Choroid plexus epithelial cell (primary cell): ENCODE data around the gene RETREG1.

ENCODE experiments used
- DNase-seq: peaks from one replicate; pipeline ENCODE4 v3.0.0-alpha.2; 2010; ENCODE audit warnings: low read depth
- H3K4me3 ChIP-seq: 2 replicates; pipeline ENCODE4 v1.5.1; 2011; ENCODE audit warnings: low read depth, mild to moderate bottlenecking, control low read depth, low read length, moderate library complexity
- TF ChIP-seq, protein P1 (sequence below): conservative IDR thresholded peaks from 2 replicates; pipeline ENCODE4 v1.5.1; 2011; ENCODE audit warnings: low read depth, mild to moderate bottlenecking, control low read depth, inconsistent platforms, low read length, moderate library complexity

RETREG1 gene

GRCh38 chr5:16567365-16567764, 49.4 kb downstream of the RETREG1 start:
- DNase-seq = no peak
- H3K4me3 ChIP-seq = no peak overlapping the region
- TF ChIP-seq, protein P1, sequence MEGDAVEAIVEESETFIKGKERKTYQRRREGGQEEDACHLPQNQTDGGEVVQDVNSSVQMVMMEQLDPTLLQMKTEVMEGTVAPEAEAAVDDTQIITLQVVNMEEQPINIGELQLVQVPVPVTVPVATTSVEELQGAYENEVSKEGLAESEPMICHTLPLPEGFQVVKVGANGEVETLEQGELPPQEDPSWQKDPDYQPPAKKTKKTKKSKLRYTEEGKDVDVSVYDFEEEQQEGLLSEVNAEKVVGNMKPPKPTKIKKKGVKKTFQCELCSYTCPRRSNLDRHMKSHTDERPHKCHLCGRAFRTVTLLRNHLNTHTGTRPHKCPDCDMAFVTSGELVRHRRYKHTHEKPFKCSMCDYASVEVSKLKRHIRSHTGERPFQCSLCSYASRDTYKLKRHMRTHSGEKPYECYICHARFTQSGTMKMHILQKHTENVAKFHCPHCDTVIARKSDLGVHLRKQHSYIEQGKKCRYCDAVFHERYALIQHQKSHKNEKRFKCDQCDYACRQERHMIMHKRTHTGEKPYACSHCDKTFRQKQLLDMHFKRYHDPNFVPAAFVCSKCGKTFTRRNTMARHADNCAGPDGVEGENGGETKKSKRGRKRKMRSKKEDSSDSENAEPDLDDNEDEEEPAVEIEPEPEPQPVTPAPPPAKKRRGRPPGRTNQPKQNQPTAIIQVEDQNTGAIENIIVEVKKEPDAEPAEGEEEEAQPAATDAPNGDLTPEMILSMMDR = no peak

DNA sequence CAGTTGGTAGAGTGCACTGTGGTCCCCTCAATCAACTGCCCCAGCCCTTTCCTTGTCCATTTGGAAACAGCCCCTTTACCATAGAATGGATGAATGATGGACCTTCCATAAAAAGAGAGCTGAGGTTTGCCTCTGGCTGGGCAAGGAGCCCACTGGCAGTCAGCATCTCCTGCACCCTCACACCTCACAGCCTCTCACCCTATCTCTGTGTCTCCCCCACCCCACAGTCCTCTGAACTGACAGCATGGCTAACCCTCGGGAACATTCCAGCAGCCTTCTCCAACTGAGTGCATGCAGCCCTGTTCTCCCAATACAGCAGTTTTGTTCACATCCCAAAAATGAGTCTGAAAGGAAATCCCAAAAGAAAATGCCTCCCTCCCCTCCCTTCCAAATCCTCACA, 51.7 kb downstream of the RETREG1 start:
- no peak for DNase-seq

GRCh38 chr5:16564248-16564867, 52.4 kb downstream of the RETREG1 start:
- TF ChIP-seq, protein P1 = no peak
- no peak for DNase-seq
- H3K4me3 ChIP-seq = no peak overlapping the region

More for the DNA sequence above, 51.7 kb downstream of the RETREG1 start:
- no peak overlapping the region for H3K4me3 ChIP-seq
- TF ChIP-seq, protein P1 = no peak

DNA sequence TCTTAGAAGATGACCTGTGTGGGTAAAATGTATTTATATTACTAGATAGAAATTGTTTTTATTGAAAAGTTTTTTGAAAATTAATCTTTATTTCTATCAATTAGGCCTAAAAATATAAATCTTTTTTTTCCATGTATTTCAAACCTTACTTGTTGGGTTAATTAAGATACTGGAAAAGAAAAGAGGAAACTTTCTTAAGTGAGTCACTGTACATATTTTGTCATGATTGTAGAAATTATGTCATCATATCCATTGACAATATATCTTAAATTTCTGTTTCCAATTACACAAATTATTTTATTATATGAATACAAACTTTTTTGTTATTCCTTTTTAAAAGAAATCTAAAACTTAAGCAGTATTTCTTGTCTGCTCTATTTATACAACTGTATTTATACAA, 53.1 kb downstream of the RETREG1 start:
- DNase-seq = no peak
- TF ChIP-seq, protein P1 = no peak
- no peak overlapping the region for H3K4me3 ChIP-seq

GRCh38 chr5:16561660-16562059, 55.1 kb downstream of the RETREG1 start:
- no peak overlapping the region for H3K4me3 ChIP-seq
- TF ChIP-seq, protein P1 = no peak
- DNase-seq = no peak

DNA sequence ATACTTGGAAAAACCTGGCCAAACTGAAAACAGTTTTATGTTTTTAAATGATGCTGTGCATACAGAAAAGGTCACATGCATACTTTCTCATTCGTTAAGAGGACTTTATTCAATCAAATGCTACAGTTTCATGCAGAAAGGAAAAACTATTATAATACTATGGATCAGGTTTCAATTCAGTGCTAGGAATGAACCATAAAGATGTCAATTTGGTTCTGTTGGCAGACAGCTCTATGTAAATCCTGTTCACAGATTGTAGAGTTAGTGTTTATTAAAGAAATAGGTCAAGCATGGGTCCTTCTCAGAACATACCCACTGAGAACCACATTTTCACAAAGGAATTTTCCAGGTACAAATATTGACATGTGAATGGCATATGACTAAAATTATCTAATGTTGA, 57.1 kb downstream of the RETREG1 start:
- TF ChIP-seq, protein P1 = no peak
- H3K4me3 ChIP-seq = no peak overlapping the region
- no peak for DNase-seq

- TF ChIP-seq, protein P1 = peak; percentile 37
- H3K4me3 ChIP-seq = no peak overlapping the region
- DNase-seq = no peak
Observed at GRCh38 chr5:16558984-16559629, 57.7 kb downstream of the RETREG1 start.
